K562 (cell line): ENCODE results near the gene TRPC3.

Source experiments
- EGR1 ChIP-seq: fragments of 450-650 bp; conservative IDR thresholded peaks from 2 replicates; pipeline ENCODE4 v1.6.1; 2017; ENCODE audit warnings: mild to moderate bottlenecking
- EHMT2 ChIP-seq: fragments of 450-650 bp; IDR thresholded peaks from 2 replicates; pipeline ENCODE4 v1.6.1; 2018; ENCODE audit warnings: antibody characterized with exemption
- ETS1 ChIP-seq: conservative IDR thresholded peaks from 2 replicates; pipeline ENCODE4 v1.6.1; 2011; ENCODE audit warnings: low read depth, mild to moderate bottlenecking, low read length; ENCODE audit not compliant: control insufficient read depth
- FOXM1 ChIP-seq, 2 experiments: fragments of 450-650 bp in 1 of 2; sonication (generic) in 1 of 2; formaldehyde crosslinking in 1 of 2; IDR thresholded peaks; 2 replicates each; pipeline versions ENCODE4 v1.6.1 to v1.9.0; 2017 to 2022; ENCODE audit warnings: low read depth in 2 of 2, mild to moderate bottlenecking in 2 of 2, missing genetic modification reagents in 1 of 2, moderate library complexity in 1 of 2
- HDAC2 ChIP-seq: fragments of 450-650 bp; IDR thresholded peaks from 2 replicates; pipeline ENCODE4 v1.6.1; 2016; ENCODE audit warnings: mild to moderate bottlenecking
- HDAC6 ChIP-seq: IDR thresholded peaks from 2 replicates; pipeline ENCODE4 v1.6.1; 2012; ENCODE audit warnings: low read depth, mild to moderate bottlenecking, control low read depth, inconsistent platforms, low read length, moderate library complexity
- HEY1 ChIP-seq: fragments of 250-450 bp; sonication (Bioruptor Pico); IDR thresholded peaks from 2 replicates; pipeline ENCODE4 v1.5.0; 2020; ENCODE audit warnings: mild to moderate bottlenecking, moderate library complexity, borderline replicate concordance
- HMBOX1 ChIP-seq: sonication (generic); IDR thresholded peaks from 2 replicates; pipeline ENCODE4 v1.6.1; 2016
- JUND ChIP-seq, 2 experiments: IDR thresholded peaks; 2 replicates in 1 of 2; 3 replicates in 1 of 2; pipeline ENCODE4 v1.6.1; 2011; ENCODE audit warnings: borderline replicate concordance in 2 of 2, low read depth in 2 of 2, low read length in 2 of 2, improper control_type of control experiment in 1 of 2, missing biosample characterization in 1 of 2, missing genetic modification characterization in 1 of 2, missing genetic modification reagents in 1 of 2
- KDM1A ChIP-seq, 2 experiments: fragments of 450-650 bp; IDR thresholded peaks; 2 replicates each; pipeline ENCODE4 v1.6.1; 2016; ENCODE audit warnings: mild to moderate bottlenecking in 2 of 2
- MAX ChIP-seq: sonication (generic); formaldehyde crosslinking; IDR thresholded peaks from 2 replicates; pipeline ENCODE4 v1.9.0; 2022; ENCODE audit warnings: mild to moderate bottlenecking, missing genetic modification reagents
- PREB ChIP-seq: sonication (generic); formaldehyde crosslinking; IDR thresholded peaks from 2 replicates; pipeline ENCODE4 v1.8.1; 2023; ENCODE audit warnings: mild to moderate bottlenecking, missing genetic modification reagents
- SP1 ChIP-seq: sonication (generic); formaldehyde crosslinking; IDR thresholded peaks from 2 replicates; pipeline ENCODE4 v1.8.1; 2022; ENCODE audit warnings: mild to moderate bottlenecking, missing genetic modification reagents

GRCh38 chr4:121977251-121978171 is 25.7 kb upstream of the TRPC3 start:
- TF ChIP-seq MAX (CRISPR knock-in tag) = no peak
- no peak for TF ChIP-seq PREB (CRISPR knock-in tag)
- TF ChIP-seq HDAC6 = no peak
- no peak for TF ChIP-seq SP1 (CRISPR knock-in tag)
- no peak for TF ChIP-seq JUND (IDR thresholded peaks at IDR 0.05; ENCODE audit: borderline replicate concordance, low read depth, low read length)
- no peak for TF ChIP-seq JUND (tag; IDR thresholded peaks at IDR 0.05; ENCODE audit: borderline replicate concordance, low read depth, low read length)
- TF ChIP-seq KDM1A (IDR thresholded peaks at IDR 0.05) = no peak
- no peak for TF ChIP-seq HMBOX1
- no peak for TF ChIP-seq FOXM1 (IDR thresholded peaks at IDR 0.05; ENCODE audit: low read depth)
- no peak for TF ChIP-seq FOXM1 (CRISPR knock-in tag; IDR thresholded peaks at IDR 0.05; ENCODE audit: low read depth)
- no peak for TF ChIP-seq ETS1
- no peak for TF ChIP-seq HEY1 (CRISPR knock-in tag)
- TF ChIP-seq EHMT2 = no peak
- no peak for TF ChIP-seq HDAC2
- no peak for TF ChIP-seq EGR1
